Pancreas (tissue), 10 donors: ENCODE data around the gene CDH4. TPM values are rescaled to one million over a fixed set of nuclear protein-coding genes. Genes with fewer than 3 reads are reported as not detected.

Source experiments
- ATAC-seq, 4 donors: fragments of 200-7000 bp; cut with Tn5 transposase; one replicate each; pipeline versions ENCODE4 v1.8.0 to v1.9.1; 2020; ENCODE audit warnings: mild to moderate bottlenecking in 4 of 4, moderate library complexity in 4 of 4
- DNase-seq, 6 donors: peaks; one replicate each; pipeline ENCODE4 v3.0.0-alpha.2; 2020
- FAIRE-seq: peaks from 2 replicates; lab custom pipeline; 2012; peaks lifted over from hg19 to GRCh38; lab: Jason Lieb, UNC
- H3K27ac ChIP-seq, 4 donors: fragments of 200-600 bp; sonication (generic); 1 replicate in 3 of 4; 2 replicates in 1 of 4; pipeline versions ENCODE4 v1.5.0 to v1.8.0; 2020
- H3K27me3 ChIP-seq, 4 donors: fragments of 200-600 bp; one replicate each; pipeline ENCODE4 v1.8.0; 2021
- H3K36me3 ChIP-seq, 3 donors: fragments of 200-600 bp; sonication (generic) in 1 of 3; one replicate each; pipeline versions ENCODE4 v1.5.0 to v1.8.0; 2020 to 2021
- H3K4me1 ChIP-seq, 3 donors: fragments of 200-600 bp; one replicate each; pipeline ENCODE4 v1.8.0; 2021
- H3K4me3 ChIP-seq, 4 donors: fragments of 200-600 bp; sonication (generic) in 2 of 4; one replicate each; pipeline versions ENCODE4 v1.5.0 to v1.8.0; 2020 to 2021
- H3K9me3 ChIP-seq, 4 donors: fragments of 200-600 bp; one replicate each; pipeline ENCODE4 v1.8.0; 2021
- CTCF ChIP-seq, 4 donors: fragments of 200-600 bp; sonication (generic) in 3 of 4; IDR thresholded peaks; one replicate each; pipeline versions ENCODE4 v1.5.0 to v1.8.0; 2021; ENCODE audit warnings: antibody characterized with exemption in 4 of 4
- WGBS, 2 donors: extraction: QIAGEN DNeasy Blood & Tissue Kit; methylation state at CpG; one replicate each; pipeline ENCODE4 v1.1.7; 2013; 5-methylcytosine and 5-hydroxymethylcytosine counted together
- intact Hi-C, 3 donors: fragments of 100-400 bp; cut with DNase I; formaldehyde crosslinking; loops; one replicate each; pipeline versions ENCODE4 v1.11.1 to v1.14.2; 2022
- polyA plus RNA-seq, 2 donors: library from polyadenylated mRNA; stranded (reverse); fragments of 200-250 nt; gene quantifications; one replicate each; pipeline ENCODE4 v1.2.3, GENCODE V29; 2013
- total RNA-seq, 6 donors: library from RNA; stranded (reverse); fragmentation: NEBNext Ultra II Directional in 4 of 6; extraction: Animal tissue kit (Norgen Biotek cat#: 25700) in 4 of 6; gene quantifications; one replicate each; pipeline versions ENCODE4 v1.2.1 to v1.2.4, GENCODE V29; 2021 to 2023
- donor health status: healthy with polysubstance abuse.
- donor health status: DM: no; HTN: no; CAD: no; lungs with moderate emphysema.
- donor health status: DM: no; HTN: no; CAD: no.
- donor health status: control.
- donor health status: control.
- donor health status: Bipolar disorder and iron deficiency.
- donor health status: DM: yes; HTN: yes; CAD: no.
- donor health status: DM: no; HTN: no; CAD: no.
- donor health status: DM: no; HTN: no; CAD: no.
- donor health status: DM: yes; HTN: yes; CAD: no.

The CDH4 gene
- total and polyA plus RNA-seq, 8 donors: 0.04 to 1.4 (median 0.27) TPM

- intact Hi-C loops: no loop called here
- Histone ChIP-seq H3K4me1 (no peaks in the 10 kb centered on the region), H3K27ac (no peak overlapping the region), H3K9me3 (no peaks in the 10 kb centered on the region), H3K36me3 (no peaks in the 10 kb centered on the region), H3K27me3 (no peaks in the 10 kb centered on the region), H3K4me3 (no peak overlapping the region)
- DNase-seq (no peak), FAIRE-seq (no peak), ATAC-seq (no peak)
- TF ChIP-seq CTCF (IDR thresholded peaks at IDR 0.05): no peak
- 57 to 74% methylated on average over 25 of the region's 25 CpGs for WGBS, 2 donors
These were observed 120.3 kb downstream of the CDH4 start for GRCh38 chr20:61372137-61373054.

- DNase-seq: no peak
- no peak for TF ChIP-seq CTCF (IDR thresholded peaks at IDR 0.05)
- no peak for FAIRE-seq
- Histone ChIP-seq H3K27ac (no peak overlapping the region), H3K27me3 (no peaks in the 10 kb centered on the region), H3K4me3 (no peak overlapping the region), H3K9me3 (no peaks in the 10 kb centered on the region), H3K4me1 (no peaks in the 10 kb centered on the region), H3K36me3 (no peaks in the 10 kb centered on the region)
- intact Hi-C loops: no loop called here
- ATAC-seq: no peak
- WGBS, 2 donors: 37 to 42% methylated on average over 10 of the region's 10 CpGs
These were observed 121.0 kb downstream of the CDH4 start for GRCh38 chr20:61373055-61373399.

- ATAC-seq (no peak), DNase-seq (no peak), FAIRE-seq (no peak)
- 72 to 83% methylated on average over 18 to 19 of the region's 19 CpGs for whole genome bisulfite sequencing, 2 donors
- Histone ChIP-seq H3K4me1 (no peaks in the 10 kb centered on the region), H3K4me3 (no peak overlapping the region), H3K9me3 (no peaks in the 10 kb centered on the region), H3K36me3 (no peaks in the 10 kb centered on the region), H3K27me3 (no peaks in the 10 kb centered on the region), H3K27ac (no peak overlapping the region)
- intact Hi-C loops: no loop called here
- no peak for TF ChIP-seq CTCF (IDR thresholded peaks at IDR 0.05)
These were observed 122.0 kb downstream of the CDH4 start for GRCh38 chr20:61373956-61374545.

GRCh38 chr20:61376541-61377240 lies 124.6 kb downstream of the CDH4 start:
- TF ChIP-seq CTCF (IDR thresholded peaks at IDR 0.05): no peak
- Histone ChIP-seq H3K27ac (no peak overlapping the region), H3K4me1 (no peaks in the 10 kb centered on the region), H3K36me3 (no peaks in the 10 kb centered on the region), H3K27me3 (no peaks in the 10 kb centered on the region), H3K4me3 (no peak overlapping the region), H3K9me3 (no peaks in the 10 kb centered on the region)
- no peak for DNase-seq
- no peak for FAIRE-seq
- WGBS, 2 donors: 70 to 77% methylated on average over 12 of the region's 12 CpGs
- intact Hi-C loops: no loop called here
- no peak for ATAC-seq
